CD4-positive, alpha-beta memory T cell (primary cell): Measurements from ENCODE around the gene PCBP3. TPM values are rescaled to one million over a fixed set of nuclear protein-coding genes. Genes with fewer than 3 reads are reported as not detected.
A peak's percentile ranks its signal among the peaks of the same experiment; 100 is the strongest.

Source experiments
- CTCF ChIA-PET: fragments of 350-600 bp; sonication (Branson Sonifier 250); formaldehyde crosslinking; loops from one replicate; lab custom pipeline; 2021; ENCODE audit warnings: inconsistent platforms; ENCODE audit not compliant: partially characterized antibody; lab: Charles Lee
- POLR2A ChIA-PET: fragments of 350-600 bp; sonication (Branson Sonifier 250); formaldehyde crosslinking; loops from one replicate; lab custom pipeline; 2021; ENCODE audit not compliant: partially characterized antibody; lab: Charles Lee
- DNase-seq, 5 donors: peaks; one replicate each; pipeline versions ENCODE4 v3.0.0 to v3.0.0-alpha.2; 2020 to 2022; ENCODE audit warnings: mixed read lengths in 1 of 5
- H3K27ac ChIP-seq: one replicate; pipeline ENCODE4 v1.7.0; 2013; ENCODE audit warnings: low read depth, low read length
- H3K27me3 ChIP-seq: 2 replicates; pipeline ENCODE4 v1.7.0; 2013; ENCODE audit warnings: mild to moderate bottlenecking, low read length, moderate library complexity; ENCODE audit not compliant: insufficient read depth
- H3K36me3 ChIP-seq: 2 replicates; pipeline ENCODE4 v1.7.0; 2013; ENCODE audit warnings: mild to moderate bottlenecking, low read length, moderate library complexity; ENCODE audit not compliant: insufficient read depth
- H3K4me1 ChIP-seq: 2 replicates; pipeline ENCODE4 v1.7.0; 2013; ENCODE audit warnings: mild to moderate bottlenecking, low read length, moderate library complexity; ENCODE audit not compliant: insufficient read depth
- H3K4me3 ChIP-seq, 2 donors: one replicate each; pipeline ENCODE4 v1.7.0; 2013; ENCODE audit warnings: low read length in 2 of 2, mild to moderate bottlenecking in 1 of 2
- H3K9me3 ChIP-seq, 2 donors: one replicate each; pipeline ENCODE4 v1.7.0; 2013; ENCODE audit warnings: low read length in 2 of 2, control low read depth in 1 of 2; ENCODE audit not compliant: control insufficient read depth in 1 of 2
- H3K27ac Mint-ChIP-seq, 7 donors: one replicate each; pipeline ENCODE4 v1.8.0; 2020 to 2021; ENCODE audit warnings: mixed read lengths in 7 of 7, mild to moderate bottlenecking in 6 of 7, inconsistent platforms in 3 of 7, moderate library complexity in 3 of 7
- H3K27me3 Mint-ChIP-seq, 2 donors: one replicate each; pipeline ENCODE4 v1.8.0; 2020 to 2021; ENCODE audit warnings: mixed read lengths in 2 of 2
- H3K36me3 Mint-ChIP-seq, 2 donors: one replicate each; pipeline ENCODE4 v1.8.0; 2020 to 2021; ENCODE audit warnings: mixed read lengths in 2 of 2, inconsistent platforms in 1 of 2, mild to moderate bottlenecking in 1 of 2
- H3K4me1 Mint-ChIP-seq, 4 donors: one replicate each; pipeline ENCODE4 v1.8.0; 2020 to 2021; ENCODE audit warnings: mixed read lengths in 4 of 4, mild to moderate bottlenecking in 1 of 4
- H3K4me3 Mint-ChIP-seq, 8 donors: one replicate each; pipeline ENCODE4 v1.8.0; 2020 to 2021; ENCODE audit warnings: mixed read lengths in 8 of 8, mild to moderate bottlenecking in 7 of 8, moderate library complexity in 6 of 8, inconsistent platforms in 3 of 8
- H3K9me3 Mint-ChIP-seq, 8 donors: one replicate each; pipeline ENCODE4 v1.8.0; 2020 to 2021; ENCODE audit warnings: mixed read lengths in 8 of 8, mild to moderate bottlenecking in 5 of 8, inconsistent platforms in 3 of 8, moderate library complexity in 1 of 8
- intact Hi-C: fragments of 100-400 bp; cut with micrococcal nuclease; formaldehyde crosslinking; loops from one replicate; pipeline ENCODE4 v1.15.1; 2023
- polyA plus RNA-seq, 2 donors: library from polyadenylated mRNA; unstranded; fragments of 300-500 nt; fragmentation: Illumina TruSeq; gene quantifications; one replicate each; pipeline ENCODE4 v1.2.3, GENCODE V29; 2021
- total RNA-seq, 2 experiments: library from RNA; stranded (reverse); gene quantifications; one replicate each; pipeline ENCODE4 v1.2.3, GENCODE V29; 2021

Gene PCBP3
- total RNA-seq: 1 to 10 TPM in 1 of 2 experiments, under 1 TPM in 1; 0.99 to 1.6 TPM
- 1 to 10 TPM in 1 of 2 donors, under 1 TPM in 1; 0.36 to 1.1 TPM for polyA plus RNA-seq

GRCh38 chr21:45643021-45643980 is at the start of gene PCBP3:
Gene PCBP3 (plus strand): TSS chr21:45643725. CDS start chr21:45850086, 206,361 bp downstream.
- peak; percentile 87 to 96 (median 89) for DNase-seq
- H3K4me1 ChIP-seq: peaks cover 24% of the 10 kb centered on the region
- ChIA-PET CTCF (no interaction called here), POLR2A (no interaction called here)
- peaks cover 11% of the 10 kb centered on the region for H3K27me3 ChIP-seq
- peak within 1 kb of the TSS; percentile 69 to 83 (median 78) for H3K4me3 Mint-ChIP-seq
- peak within 1 kb of the TSS in 5 of 7 donors; percentile 78 to 98 (median 82) for H3K27ac Mint-ChIP-seq
- no peak within 1 kb of the TSS for H3K4me3 ChIP-seq
- H3K36me3 Mint-ChIP-seq: peaks cover 0 to 5% of the 10 kb centered on the region in 2 donors
- peaks cover 0 to 7% (median 4%) of the 10 kb centered on the region in 8 donors for H3K9me3 Mint-ChIP-seq
- H3K27me3 Mint-ChIP-seq: peaks cover 10 to 20% of the 10 kb centered on the region in 2 donors
- no peaks in the 10 kb centered on the region for H3K36me3 ChIP-seq
- intact Hi-C loops: loop anchor here (1.0 to 10.0 kb wide), 3 partner anchors 53 to 828 kb away; partner anchors contain the start of gene SUMO3
- no peaks in the 10 kb centered on the region for H3K9me3 ChIP-seq
- H3K4me1 Mint-ChIP-seq: peaks cover 7 to 38% (median 25%) of the 10 kb centered on the region in 4 donors
- H3K27ac ChIP-seq: no peak within 1 kb of the TSS

- Histone ChIP-seq H3K9me3 (no peaks in the 10 kb centered on the region), H3K4me3 (no peak overlapping the region), H3K36me3 (no peaks in the 10 kb centered on the region), H3K27me3 (no peaks in the 10 kb centered on the region), H3K27ac (no peak overlapping the region), H3K4me1 (peaks cover 33% of the 10 kb centered on the region)
- Mint-ChIP-seq H3K27ac (peak overlapping the region in 4 of 7 donors; percentile 34 to 86 (median 76)), H3K9me3 (no peaks in the 10 kb centered on the region), H3K36me3 (no peaks in the 10 kb centered on the region), H3K27me3 (peaks cover 0 to 3% of the 10 kb centered on the region in 2 donors), H3K4me3 (no peak overlapping the region), H3K4me1 (peaks cover 16 to 21% (median 18%) of the 10 kb centered on the region in 4 donors)
- ChIA-PET POLR2A (no interaction called here), CTCF (interaction anchor here (1.0 to 3.2 kb wide), 5 partner anchors 10 to 112 kb away, joined by 3 to 19 read pairs (median 3); no protein-coding TSS in a partner anchor)
- DNase-seq: no peak
- intact Hi-C loops: loop anchor here (5.0 kb wide), 1 partner anchor 308 kb away; the partner anchor contains the start of gene POFUT2
Observed at GRCh38 chr21:45594721-45595489, 48.6 kb upstream of the PCBP3 start.

- no peaks in the 10 kb centered on the region for H3K27me3 ChIP-seq
- H3K4me1 ChIP-seq: peaks cover 31% of the 10 kb centered on the region
- intact Hi-C loops: loop anchor here (1.0 to 2.0 kb wide), 2 partner anchors 40 to 225 kb away; no protein-coding TSS in a partner anchor
- Mint-ChIP-seq H3K4me1 (peaks cover 16 to 21% (median 18%) of the 10 kb centered on the region in 4 donors), H3K27ac (peak overlapping the region in 2 of 7 donors; percentile 34 to 45), H3K36me3 (no peaks in the 10 kb centered on the region), H3K27me3 (peaks cover 0 to 3% of the 10 kb centered on the region in 2 donors), H3K4me3 (no peak overlapping the region), H3K9me3 (peaks cover 0 to 4% (median 0%) of the 10 kb centered on the region in 8 donors)
- ChIA-PET POLR2A (interaction anchor here (1.1 kb wide), 1 partner anchor 118 kb away, joined by 3 read pairs; no protein-coding TSS in a partner anchor), CTCF (interaction anchor here (0.9 to 3.2 kb wide), 17 partner anchors 10 to 303 kb away, joined by 3 to 19 read pairs (median 3); no protein-coding TSS in a partner anchor)
- H3K9me3 ChIP-seq: no peaks in the 10 kb centered on the region
- H3K27ac ChIP-seq: no peak overlapping the region
- H3K4me3 ChIP-seq: no peak overlapping the region
- H3K36me3 ChIP-seq: no peaks in the 10 kb centered on the region
- no peak for DNase-seq
Observed at GRCh38 chr21:45595574-45596295, 47.8 kb upstream of the PCBP3 start.

GRCh38 chr21:45596704-45597318 is 46.7 kb upstream of the PCBP3 start:
- Mint-ChIP-seq H3K36me3 (no peaks in the 10 kb centered on the region), H3K4me3 (no peak overlapping the region), H3K27ac (peak overlapping the region in 6 of 7 donors; percentile 14 to 90 (median 83)), H3K27me3 (peaks cover 0 to 3% of the 10 kb centered on the region in 2 donors), H3K4me1 (peaks cover 16 to 21% (median 18%) of the 10 kb centered on the region in 4 donors), H3K9me3 (peaks cover 0 to 9% (median 0%) of the 10 kb centered on the region in 8 donors)
- intact Hi-C loops: loop anchor here (1.0 to 2.0 kb wide), 2 partner anchors 42 to 224 kb away; no protein-coding TSS in a partner anchor
- POLR2A ChIA-PET: interaction anchor here (1.1 kb wide), 1 partner anchor 119 kb away, joined by 3 read pairs; no protein-coding TSS in a partner anchor
- Histone ChIP-seq H3K4me1 (peaks cover 22% of the 10 kb centered on the region), H3K9me3 (no peaks in the 10 kb centered on the region), H3K27me3 (no peaks in the 10 kb centered on the region), H3K4me3 (no peak overlapping the region), H3K36me3 (no peaks in the 10 kb centered on the region), H3K27ac (no peak overlapping the region)
- peak; percentile 75 to 79 (median 77) for DNase-seq
- CTCF ChIA-PET: interaction anchor here (0.6 to 3.2 kb wide), 20 partner anchors 9 to 304 kb away, joined by 3 to 19 read pairs (median 4); no protein-coding TSS in a partner anchor

- Mint-ChIP-seq H3K4me3 (no peak overlapping the region), H3K36me3 (peaks cover 0 to 4% of the 10 kb centered on the region in 2 donors), H3K27me3 (peaks cover 0 to 3% of the 10 kb centered on the region in 2 donors), H3K9me3 (peaks cover 2 to 19% (median 5%) of the 10 kb centered on the region in 8 donors), H3K4me1 (peaks cover 13 to 21% (median 17%) of the 10 kb centered on the region in 4 donors), H3K27ac (no peak overlapping the region)
- ChIA-PET POLR2A (no interaction called here), CTCF (interaction anchor here (1.2 to 3.2 kb wide), 6 partner anchors 14 to 120 kb away, joined by 3 to 19 read pairs (median 4); no protein-coding TSS in a partner anchor)
- H3K4me3 ChIP-seq: no peak overlapping the region
- no peaks in the 10 kb centered on the region for H3K27me3 ChIP-seq
- intact Hi-C loops: no loop called here
- no peak overlapping the region for H3K27ac ChIP-seq
- H3K36me3 ChIP-seq: no peaks in the 10 kb centered on the region
- H3K9me3 ChIP-seq: no peaks in the 10 kb centered on the region
- peaks cover 9% of the 10 kb centered on the region for H3K4me1 ChIP-seq
- no peak for DNase-seq
Observed at GRCh38 chr21:45598109-45598508, 45.4 kb upstream of the PCBP3 start.
